ENCODE measurements around the gene CAMSAP3. TPM values are rescaled to one million over a fixed set of nuclear protein-coding genes. Genes with fewer than 3 reads are reported as not detected.

The CAMSAP3 gene
- total RNA-seq, 1 experiment from 2014 or later: 28.4 TPM

DNA sequence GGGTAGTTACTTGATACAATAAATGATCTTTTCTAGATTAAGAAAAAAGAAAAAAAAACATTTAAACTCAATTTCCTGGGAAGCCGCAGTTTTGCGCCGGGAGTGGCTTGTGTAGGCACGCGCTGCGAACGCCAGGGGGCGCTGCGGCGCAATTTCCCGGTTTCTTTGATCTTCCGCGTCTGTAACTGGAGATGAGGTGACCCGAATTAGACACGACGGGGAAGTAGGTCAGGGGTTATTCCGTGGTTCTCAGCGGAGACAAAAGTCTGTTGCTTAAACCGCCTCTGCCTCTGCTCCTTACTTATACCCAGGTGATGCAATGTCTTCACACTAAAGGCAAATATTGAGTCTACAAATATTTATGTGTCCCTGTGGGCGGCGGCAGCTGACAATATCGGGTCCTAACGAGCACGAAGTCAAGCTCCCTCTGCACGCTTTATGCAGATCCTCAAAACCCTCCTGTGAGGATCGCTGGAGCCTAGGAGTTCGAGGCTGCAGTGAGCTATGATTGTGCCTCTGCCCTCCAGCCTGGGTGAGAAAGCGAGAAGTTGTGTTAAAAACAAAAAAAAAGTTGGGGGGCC, 56.5 kb downstream of the CAMSAP3 start:
- Mint-ChIP-seq H3K9me3 (peaks cover 0 to 3% of the 10 kb centered on the region in 2 experiments; a peak in 2 of 5 replicates), H3K36me3 (ENCODE audit: insufficient read depth in 1 of 3, low read depth in 3 of 3) (no peaks in the 10 kb centered on the region), H3K27ac (no peak overlapping the region), H3K4me3 (peak overlapping the region in 1 of 2 experiments; percentile 61; a peak in 3 of 5 replicates), H3K27me3 (ENCODE audit: low read depth) (peaks cover 74% of the 10 kb centered on the region), H3K4me1 (peaks cover 3 to 4% of the 10 kb centered on the region in 2 experiments)
- H3K56ac ChIP-seq (ENCODE audit: insufficient read length, low read depth, low read length): no peak overlapping the region
- no peak overlapping the region for H2BK5ac ChIP-seq (ENCODE audit: insufficient read length, low read length)
- peak overlapping the region; percentile 14 for H3K4me2 ChIP-seq (ENCODE audit: insufficient read depth, insufficient read length, low read length)
- no peaks in the 10 kb centered on the region for H3K9me3 ChIP-seq (ENCODE audit: control insufficient read depth, low read depth, low read length)
- no peak overlapping the region for H3K18ac ChIP-seq (ENCODE audit: insufficient read length, low read depth, low read length)
- no peak overlapping the region for H3K23ac ChIP-seq (ENCODE audit: insufficient read length, low read depth, low read length)
- H3K23me2 ChIP-seq (ENCODE audit: insufficient read length, low read depth, low read length, poor library complexity, severe bottlenecking): no peaks in the 10 kb centered on the region
- H3K27ac ChIP-seq (ENCODE audit: insufficient read length, low read depth, low read length): no peak overlapping the region
- WGBS (ENCODE audit: extremely low coverage, insufficient read length, low lambda C conversion rate): no CpG with 5 or more reads among the region's 28 CpGs
- peak; percentile 83 for DNase-seq
- no peaks in the 10 kb centered on the region for H3K79me1 ChIP-seq (ENCODE audit: insufficient read depth, low read depth, low read length, poor library complexity, severe bottlenecking)
- peak overlapping the region; percentile 6 for H2AFZ ChIP-seq (ENCODE audit: low read length)
- no peaks in the 10 kb centered on the region for H4K20me1 ChIP-seq (ENCODE audit: control insufficient read depth, insufficient read depth, insufficient read length)
- no peak overlapping the region for H3T11ph ChIP-seq (ENCODE audit: low read length)
- no peak overlapping the region for H2BK12ac ChIP-seq (ENCODE audit: insufficient read length, low read depth, low read length)
- TF ChIP-seq, protein P1, sequence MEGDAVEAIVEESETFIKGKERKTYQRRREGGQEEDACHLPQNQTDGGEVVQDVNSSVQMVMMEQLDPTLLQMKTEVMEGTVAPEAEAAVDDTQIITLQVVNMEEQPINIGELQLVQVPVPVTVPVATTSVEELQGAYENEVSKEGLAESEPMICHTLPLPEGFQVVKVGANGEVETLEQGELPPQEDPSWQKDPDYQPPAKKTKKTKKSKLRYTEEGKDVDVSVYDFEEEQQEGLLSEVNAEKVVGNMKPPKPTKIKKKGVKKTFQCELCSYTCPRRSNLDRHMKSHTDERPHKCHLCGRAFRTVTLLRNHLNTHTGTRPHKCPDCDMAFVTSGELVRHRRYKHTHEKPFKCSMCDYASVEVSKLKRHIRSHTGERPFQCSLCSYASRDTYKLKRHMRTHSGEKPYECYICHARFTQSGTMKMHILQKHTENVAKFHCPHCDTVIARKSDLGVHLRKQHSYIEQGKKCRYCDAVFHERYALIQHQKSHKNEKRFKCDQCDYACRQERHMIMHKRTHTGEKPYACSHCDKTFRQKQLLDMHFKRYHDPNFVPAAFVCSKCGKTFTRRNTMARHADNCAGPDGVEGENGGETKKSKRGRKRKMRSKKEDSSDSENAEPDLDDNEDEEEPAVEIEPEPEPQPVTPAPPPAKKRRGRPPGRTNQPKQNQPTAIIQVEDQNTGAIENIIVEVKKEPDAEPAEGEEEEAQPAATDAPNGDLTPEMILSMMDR (conservative IDR thresholded peaks at IDR 0.05): peak; percentile 99
- no peaks in the 10 kb centered on the region for H3K4me1 ChIP-seq (ENCODE audit: insufficient read depth, low read length)
- H4K8ac ChIP-seq (replicated peaks; ENCODE audit: insufficient read length, low read depth, low read length): no peak overlapping the region
- no peak overlapping the region for H3K14ac ChIP-seq (ENCODE audit: insufficient read depth, low read length)
- H2BK20ac ChIP-seq (ENCODE audit: low read depth, low read length, poor library complexity, severe bottlenecking): no peak overlapping the region
- no peak overlapping the region for H4K5ac ChIP-seq (ENCODE audit: insufficient read length, low read depth, low read length)
- H3K79me2 ChIP-seq (ENCODE audit: insufficient read depth, low read length): no peaks in the 10 kb centered on the region
- H2BK120ac ChIP-seq (ENCODE audit: low read depth, low read length, poor library complexity, severe bottlenecking): no peak overlapping the region
- no peak overlapping the region for H2BK15ac ChIP-seq (ENCODE audit: low read depth, low read length)
- no peak overlapping the region for H3K4ac ChIP-seq (ENCODE audit: low read depth, low read length)
- H3K9ac ChIP-seq (ENCODE audit: extremely low read depth, insufficient read length, low read length): no peak overlapping the region
- no peak overlapping the region for H2AK5ac ChIP-seq (ENCODE audit: insufficient read length, low read length)
- H3K27me3 ChIP-seq (ENCODE audit: insufficient read depth, low read length): peaks cover 4% of the 10 kb centered on the region; the same call in 1 of the 2 replicates
- no peak overlapping the region for H4K91ac ChIP-seq (ENCODE audit: insufficient read length, low read depth, low read length)

Data from H9 (cell line).